ENCODE measurements around the gene ANKRD63. TPM values are rescaled to one million over a fixed set of nuclear protein-coding genes. Genes with fewer than 3 reads are reported as not detected.
A peak's percentile ranks its signal among the peaks of the same experiment; 100 is the strongest.

Gene ANKRD63
- total and polyA plus RNA-seq, 12 donors: not detected

GRCh38 chr15:40232625-40233070 is 50.2 kb downstream of the ANKRD63 start:
- no peaks in the 10 kb centered on the region for H3K27me3 ChIP-seq
- no peaks in the 10 kb centered on the region for H3K36me3 ChIP-seq (replicated peaks in 1 of 2)
- H3K9me3 ChIP-seq (replicated peaks in 1 of 3): no peaks in the 10 kb centered on the region
- no peaks in the 10 kb centered on the region for H3K4me1 ChIP-seq (replicated peaks in 1 of 2)
- intact Hi-C loops (cut with DNase I): no loop called here
- TF ChIP-seq POLR2A (IDR thresholded peaks at IDR 0.05) (no peak), CTCF (IDR thresholded peaks at IDR 0.05) (no peak)
- 69 to 83% (median 79%) methylated on average over 3 to 7 of the region's 7 CpGs for WGBS, 4 donors
- H3K4me3 ChIP-seq: no peak overlapping the region
- H3K27ac ChIP-seq: no peak overlapping the region
- DNase-seq: peak in 1 of 7 donors; percentile 46

Other genes starting within 250 kb of the ANKRD63 start
- gene SRP14, start 243.9 kb downstream of the ANKRD63 start, total RNA-seq: 100 to 1,000 TPM; 173 to 689 (median 318) TPM
- gene SRP14, start 243.9 kb downstream of the ANKRD63 start, polyA plus RNA-seq: 100 to 1,000 TPM; 352 to 989 (median 549) TPM
- 10 to 100 TPM in 3 of 9 donors, 1 to 10 TPM in 6; 3.6 to 12.8 (median 7.1) TPM for gene BMF, start 174.2 kb downstream of the ANKRD63 start, total RNA-seq
- gene BMF, start 174.2 kb downstream of the ANKRD63 start, polyA plus RNA-seq: 1 to 10 TPM; 1.3 to 9.3 (median 2.5) TPM
- 10 to 100 TPM in 1 of 9 donors, 1 to 10 TPM in 8; 1.1 to 13.7 (median 2.7) TPM for gene BUB1B, start 122.0 kb downstream of the ANKRD63 start, total RNA-seq
- gene BUB1B, start 122.0 kb downstream of the ANKRD63 start, polyA plus RNA-seq: 1 to 10 TPM in 2 of 3 donors, under 1 TPM in 1; 0.81 to 2.9 (median 1.4) TPM
- 10 to 100 TPM in 7 of 9 donors, 1 to 10 TPM in 2; 5.8 to 31.0 (median 18.2) TPM for gene PAK6, start 44.0 kb downstream of the ANKRD63 start, total RNA-seq
- gene PAK6, start 44.0 kb downstream of the ANKRD63 start, polyA plus RNA-seq: 10 to 100 TPM in 1 of 3 donors, 1 to 10 TPM in 2; 4.9 to 11.3 (median 6.0) TPM
- 10 to 100 TPM in 7 of 9 donors, 1 to 10 TPM in 2; 2.5 to 36.1 (median 23.6) TPM for gene PLCB2, start 24.9 kb upstream of the ANKRD63 start, total RNA-seq
- 100 to 1,000 TPM in 1 of 3 donors, 10 to 100 TPM in 1, 1 to 10 TPM in 1; 5.4 to 100 (median 39.4) TPM for gene PLCB2, start 24.9 kb upstream of the ANKRD63 start, polyA plus RNA-seq
- gene INAFM2, start 40.6 kb upstream of the ANKRD63 start, total RNA-seq: 10 to 100 TPM; 10.6 to 25.5 (median 19.3) TPM
- 10 to 100 TPM; 12.0 to 24.5 (median 20.9) TPM for gene INAFM2, start 40.6 kb upstream of the ANKRD63 start, polyA plus RNA-seq
- 10 to 100 TPM in 7 of 9 donors, 1 to 10 TPM in 1, under 1 TPM in 1; 0.72 to 41.0 (median 11.0) TPM for gene CCDC9B, start 57.9 kb upstream of the ANKRD63 start, total RNA-seq
- 10 to 100 TPM in 1 of 3 donors, 1 to 10 TPM in 2; 5.3 to 30.4 (median 6.5) TPM for gene CCDC9B, start 57.9 kb upstream of the ANKRD63 start, polyA plus RNA-seq
- gene PHGR1, start 68.0 kb upstream of the ANKRD63 start, total RNA-seq: under 1 TPM in 1 of 9 donors, not detected in 8; 0.79 TPM
- 1 to 10 TPM in 2 of 3 donors, not detected in 1; 1.3 to 4.5 TPM for gene PHGR1, start 68.0 kb upstream of the ANKRD63 start, polyA plus RNA-seq
- 1 to 10 TPM in 4 of 9 donors, under 1 TPM in 4, not detected in 1; 0.36 to 3.6 (median 0.94) TPM for gene DISP2, start 75.2 kb upstream of the ANKRD63 start, total RNA-seq
- gene DISP2, start 75.2 kb upstream of the ANKRD63 start, polyA plus RNA-seq: 10 to 100 TPM in 2 of 3 donors, 1 to 10 TPM in 1; 1.8 to 19.4 (median 10.3) TPM
- 10 to 100 TPM in 5 of 9 donors, 1 to 10 TPM in 4; 4.0 to 39.8 (median 10.7) TPM for gene KNSTRN, start 99.7 kb upstream of the ANKRD63 start, total RNA-seq
- 10 to 100 TPM in 1 of 3 donors, 1 to 10 TPM in 2; 7.0 to 21.9 (median 9.2) TPM for gene KNSTRN, start 99.7 kb upstream of the ANKRD63 start, polyA plus RNA-seq
- 100 to 1,000 TPM in 8 of 9 donors, 10 to 100 TPM in 1; 64.5 to 252 (median 156) TPM for gene IVD, start 122.7 kb upstream of the ANKRD63 start, total RNA-seq
- 10 to 100 TPM; 61.0 to 92.4 (median 62.6) TPM for gene IVD, start 122.7 kb upstream of the ANKRD63 start, polyA plus RNA-seq
- 10 to 100 TPM; 26.3 to 58.8 (median 34.5) TPM for gene BAHD1, start 157.9 kb upstream of the ANKRD63 start, total RNA-seq
- 10 to 100 TPM; 13.2 to 30.8 (median 23.6) TPM for gene BAHD1, start 157.9 kb upstream of the ANKRD63 start, polyA plus RNA-seq
- gene CHST14, start 187.9 kb upstream of the ANKRD63 start, total RNA-seq: 10 to 100 TPM in 5 of 9 donors, 1 to 10 TPM in 4; 7.4 to 20.6 (median 14.0) TPM
- 10 to 100 TPM in 1 of 3 donors, 1 to 10 TPM in 2; 5.0 to 11.0 (median 6.7) TPM for gene CHST14, start 187.9 kb upstream of the ANKRD63 start, polyA plus RNA-seq